ENCODE measurements around the gene ATP11A. TPM values are rescaled to one million over a fixed set of nuclear protein-coding genes. Genes with fewer than 3 reads are reported as not detected.

Gene ATP11A
- total and polyA plus RNA-seq, 2 experiments from 2014 or later: 4.9 to 5.0 TPM

DNA sequence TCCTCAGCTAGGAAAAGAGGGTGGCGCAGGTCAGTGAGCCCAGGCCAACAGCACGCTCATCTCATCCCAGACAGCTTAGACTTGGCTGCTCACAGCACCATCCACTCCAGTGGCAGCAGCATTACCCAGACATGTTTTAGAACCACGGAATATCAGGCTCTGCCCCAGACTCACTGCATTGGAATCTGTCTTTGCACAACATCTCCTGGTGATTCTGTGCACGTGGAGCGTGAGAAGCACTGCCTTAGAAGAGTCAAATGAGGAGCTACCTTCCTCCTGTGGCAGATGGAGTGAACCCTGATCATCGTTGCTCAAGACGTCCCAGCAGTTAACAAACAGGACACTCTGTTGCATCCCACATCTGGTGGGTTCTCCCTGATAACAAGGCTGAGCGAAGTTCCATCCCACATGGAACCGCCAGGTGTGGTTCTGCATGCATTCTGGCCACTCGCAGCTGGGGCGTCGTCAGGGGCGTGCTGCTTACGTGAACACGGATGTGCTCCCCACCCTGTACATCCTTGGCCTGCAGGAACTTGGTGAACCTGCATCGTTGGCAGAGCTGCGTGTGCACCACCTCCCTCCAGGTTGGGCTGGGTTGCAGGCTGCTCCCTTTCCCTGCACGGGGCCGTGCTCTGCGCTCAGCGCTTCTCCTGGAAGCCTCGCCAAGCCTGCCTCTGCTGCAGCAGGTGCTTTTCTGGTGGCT is 25.2 kb upstream of the ATP11A start:
- WGBS, 2 experiments (ENCODE audit: low coverage in 1 of 2, low lambda C conversion rate in 2 of 2, missing lambda C conversion rate in 2 of 2): 56 to 60% methylated on average over 22 of the region's 22 CpGs
- Histone ChIP-seq H3K9me3 (ENCODE audit: low read depth) (no peaks in the 10 kb centered on the region), H3K4me1 (ENCODE audit: insufficient read depth) (no peaks in the 10 kb centered on the region), H3K27me3 (replicated peaks; ENCODE audit: insufficient read depth) (0 out of 2 replicates have a peak, but pooled peaks cover 15% of the 10 kb centered on the region), H2AFZ (no peak overlapping the region), H3F3A (ENCODE audit: insufficient read depth) (no peaks in the 10 kb centered on the region), H3K27ac (no peak overlapping the region), H3K9ac (no peak overlapping the region), H3K9me2 (ENCODE audit: insufficient read depth) (no peaks in the 10 kb centered on the region), H3K4me3 (no peak overlapping the region), H4K20me1 (ENCODE audit: insufficient read depth) (no peaks in the 10 kb centered on the region), H3K79me2 (ENCODE audit: insufficient read depth) (no peaks in the 10 kb centered on the region), H3K4me2 (ENCODE audit: unreplicated experiment) (no peak overlapping the region), H3K36me3 (ENCODE audit: low read depth) (no peaks in the 10 kb centered on the region)
- in situ Hi-C loops (cut with MboI): no loop called here
- TF ChIP-seq EZH2phosphoT487 (IDR thresholded peaks at IDR 0.05; ENCODE audit: insufficient read depth, low read depth) (no peak), EZH2 (IDR thresholded peaks at IDR 0.05; ENCODE audit: insufficient read depth, poor library complexity, severe bottlenecking) (no peak)
- DNase-seq: peak; percentile 39

DNA sequence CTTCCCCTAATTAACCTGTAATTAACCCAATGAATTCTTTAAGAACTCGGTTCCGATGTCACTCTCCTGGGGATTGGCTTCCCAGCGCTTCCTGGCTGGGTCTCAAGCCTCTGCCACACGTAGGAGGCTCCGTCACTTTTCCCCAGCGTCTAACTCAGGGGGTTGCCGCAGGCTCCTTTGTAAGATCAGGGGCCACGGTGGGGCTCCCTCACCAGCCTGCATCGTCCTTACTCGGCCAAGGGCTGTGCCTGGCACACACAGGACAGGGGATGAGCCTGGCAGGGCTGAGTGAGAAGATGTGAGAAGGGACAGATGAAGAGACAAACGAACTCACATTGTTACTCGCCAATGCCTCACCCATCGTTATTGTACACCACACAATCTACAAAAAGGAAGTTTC is 20.9 kb upstream of the ATP11A start:
- no peak for TF ChIP-seq EZH2 (IDR thresholded peaks at IDR 0.05; ENCODE audit: insufficient read depth, poor library complexity, severe bottlenecking)
- TF ChIP-seq EZH2phosphoT487 (IDR thresholded peaks at IDR 0.05; ENCODE audit: insufficient read depth, low read depth): no peak
- no peak overlapping the region for H2AFZ ChIP-seq
- no peak overlapping the region for H3K9ac ChIP-seq
- no peaks in the 10 kb centered on the region for H3K4me1 ChIP-seq (ENCODE audit: insufficient read depth)
- no peaks in the 10 kb centered on the region for H3K36me3 ChIP-seq (ENCODE audit: low read depth)
- H3K9me3 ChIP-seq (ENCODE audit: low read depth): no peaks in the 10 kb centered on the region
- no peaks in the 10 kb centered on the region for H3K9me2 ChIP-seq (ENCODE audit: insufficient read depth)
- no peaks in the 10 kb centered on the region for H3K79me2 ChIP-seq (ENCODE audit: insufficient read depth)
- in situ Hi-C loops (cut with MboI): no loop called here
- H3K4me3 ChIP-seq: no peak overlapping the region
- no peak overlapping the region for H3K27ac ChIP-seq
- H4K20me1 ChIP-seq (ENCODE audit: insufficient read depth): no peaks in the 10 kb centered on the region
- 62 to 68% methylated on average over 13 of the region's 13 CpGs for WGBS, 2 experiments (ENCODE audit: low coverage in 1 of 2, low lambda C conversion rate in 2 of 2, missing lambda C conversion rate in 2 of 2)
- no peaks in the 10 kb centered on the region for H3F3A ChIP-seq (ENCODE audit: insufficient read depth)
- DNase-seq: no peak
- H3K27me3 ChIP-seq (replicated peaks; ENCODE audit: insufficient read depth): peaks cover 16% of the 10 kb centered on the region
- no peak overlapping the region for H3K4me2 ChIP-seq (ENCODE audit: unreplicated experiment)

DNA sequence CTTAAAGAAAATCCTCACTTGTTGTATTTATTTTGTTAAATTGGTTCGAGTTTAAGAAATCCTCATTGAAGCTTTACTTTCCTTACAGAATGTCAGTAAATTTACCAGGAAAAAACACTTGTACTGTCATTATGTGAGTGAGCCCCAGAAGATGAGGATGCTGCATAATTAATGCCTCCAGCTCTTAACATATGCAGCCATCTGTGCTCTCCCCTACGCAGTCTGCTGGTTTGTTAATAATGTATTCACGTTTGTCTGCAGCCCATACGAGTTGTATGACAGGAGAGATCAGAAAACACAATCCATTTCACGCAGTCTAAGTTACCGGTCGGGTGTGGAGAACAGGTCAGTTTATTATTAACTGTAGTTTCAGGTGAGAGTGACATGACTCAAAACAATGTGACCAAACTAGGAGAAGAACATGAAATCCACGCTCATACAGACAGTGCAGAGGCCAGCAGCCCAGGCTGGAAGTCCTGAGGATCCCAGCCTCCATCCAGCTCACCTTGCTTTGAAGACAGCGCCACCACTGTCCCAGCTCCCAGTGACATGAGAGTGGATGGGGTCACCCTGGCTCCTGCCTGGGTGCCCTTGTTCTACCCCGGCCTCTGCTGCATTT is 19.8 kb upstream of the ATP11A start:
- no peak overlapping the region for H3K9ac ChIP-seq
- H3K9me3 ChIP-seq (ENCODE audit: low read depth): no peaks in the 10 kb centered on the region
- no peak overlapping the region for H2AFZ ChIP-seq
- no peaks in the 10 kb centered on the region for H3K36me3 ChIP-seq (ENCODE audit: low read depth)
- no peaks in the 10 kb centered on the region for H3K79me2 ChIP-seq (ENCODE audit: insufficient read depth)
- H3K4me2 ChIP-seq (ENCODE audit: unreplicated experiment): no peak overlapping the region
- TF ChIP-seq EZH2 (IDR thresholded peaks at IDR 0.05; ENCODE audit: insufficient read depth, poor library complexity, severe bottlenecking) (no peak), EZH2phosphoT487 (IDR thresholded peaks at IDR 0.05; ENCODE audit: insufficient read depth, low read depth) (no peak)
- no peaks in the 10 kb centered on the region for H4K20me1 ChIP-seq (ENCODE audit: insufficient read depth)
- peaks cover 23% of the 10 kb centered on the region for H3K27me3 ChIP-seq (replicated peaks; ENCODE audit: insufficient read depth)
- H3K27ac ChIP-seq: no peak overlapping the region
- H3K9me2 ChIP-seq (ENCODE audit: insufficient read depth): no peaks in the 10 kb centered on the region
- WGBS, 2 experiments (ENCODE audit: low coverage in 1 of 2, low lambda C conversion rate in 2 of 2, missing lambda C conversion rate in 2 of 2): 77 to 78% methylated on average over 10 of the region's 10 CpGs
- H3K4me1 ChIP-seq (ENCODE audit: insufficient read depth): no peaks in the 10 kb centered on the region
- DNase-seq: no peak
- in situ Hi-C loops (cut with MboI): no loop called here
- H3K4me3 ChIP-seq: no peak overlapping the region
- no peaks in the 10 kb centered on the region for H3F3A ChIP-seq (ENCODE audit: insufficient read depth)

DNA sequence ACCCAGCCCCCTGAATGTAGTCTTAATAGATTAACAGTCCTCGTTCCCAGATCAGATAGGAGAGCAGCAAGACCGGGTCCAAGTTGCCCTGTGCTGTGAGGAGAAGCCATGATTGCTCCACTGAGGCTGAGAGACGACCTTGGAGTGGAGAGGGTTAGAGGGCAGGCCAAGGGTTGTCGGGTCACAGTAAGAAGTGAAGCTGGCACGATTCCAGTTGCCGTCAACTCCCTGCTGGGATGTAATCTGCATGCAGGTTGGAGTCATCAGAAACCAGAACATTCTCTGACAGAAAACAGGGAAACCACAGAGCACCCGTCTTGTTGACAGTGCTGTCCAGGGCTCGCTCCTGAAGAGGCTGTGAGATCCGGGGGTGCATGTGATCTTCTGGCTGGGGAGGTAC is 19.0 kb upstream of the ATP11A start:
- H4K20me1 ChIP-seq (ENCODE audit: insufficient read depth): no peaks in the 10 kb centered on the region
- WGBS, 2 experiments (ENCODE audit: low coverage in 1 of 2, low lambda C conversion rate in 2 of 2, missing lambda C conversion rate in 2 of 2): 25 to 27% methylated on average over 9 of the region's 9 CpGs
- H3K4me2 ChIP-seq (ENCODE audit: unreplicated experiment): no peak overlapping the region
- TF ChIP-seq EZH2 (IDR thresholded peaks at IDR 0.05; ENCODE audit: insufficient read depth, poor library complexity, severe bottlenecking): no peak
- no peak for TF ChIP-seq EZH2phosphoT487 (IDR thresholded peaks at IDR 0.05; ENCODE audit: insufficient read depth, low read depth)
- in situ Hi-C loops (cut with MboI): no loop called here
- H3K4me1 ChIP-seq (ENCODE audit: insufficient read depth): no peaks in the 10 kb centered on the region
- H3K4me3 ChIP-seq: no peak overlapping the region
- DNase-seq: no peak
- no peaks in the 10 kb centered on the region for H3F3A ChIP-seq (ENCODE audit: insufficient read depth)
- H3K9me2 ChIP-seq (ENCODE audit: insufficient read depth): no peaks in the 10 kb centered on the region
- H2AFZ ChIP-seq: no peak overlapping the region
- no peaks in the 10 kb centered on the region for H3K36me3 ChIP-seq (ENCODE audit: low read depth)
- peaks cover 23% of the 10 kb centered on the region for H3K27me3 ChIP-seq (replicated peaks; ENCODE audit: insufficient read depth)
- no peak overlapping the region for H3K27ac ChIP-seq
- no peak overlapping the region for H3K9ac ChIP-seq
- H3K79me2 ChIP-seq (ENCODE audit: insufficient read depth): no peaks in the 10 kb centered on the region
- no peaks in the 10 kb centered on the region for H3K9me3 ChIP-seq (ENCODE audit: low read depth)
